GM18507 (cell line): ENCODE results near the gene ADAMTS3.

ENCODE experiments used
- DNase-seq: peaks from one replicate; pipeline ENCODE4 v3.0.0; 2011; ENCODE audit warnings: low read depth; ENCODE audit not compliant: insufficient read length; ENCODE audit errors: extremely low spot score
- FAIRE-seq: peaks from 2 replicates; lab custom pipeline; 2011; peaks lifted over from hg19 to GRCh38; lab: Jason Lieb, UNC

ADAMTS3 gene

GRCh38 chr4:72489267-72489666, 79.8 kb downstream of the ADAMTS3 start:
- DNase-seq: no peak
- no peak for FAIRE-seq

GRCh38 chr4:72486991-72487390, 82.0 kb downstream of the ADAMTS3 start:
- no peak for DNase-seq
- no peak for FAIRE-seq

GRCh38 chr4:72484981-72485380, 84.0 kb downstream of the ADAMTS3 start:
- FAIRE-seq (no peak), DNase-seq (no peak)

- DNase-seq (no peak), FAIRE-seq (no peak)
Measured at GRCh38 chr4:72473434-72473900, 95.6 kb downstream of the ADAMTS3 start.

- no peak for FAIRE-seq
Measured at GRCh38 chr4:72471816-72472215, 97.2 kb downstream of the ADAMTS3 start.

GRCh38 chr4:72468904-72469502, 100.0 kb downstream of the ADAMTS3 start:
- no peak for FAIRE-seq
- no peak for DNase-seq

More at GRCh38 chr4:72471816-72472215, 97.2 kb downstream of the ADAMTS3 start:
- DNase-seq: no peak

GRCh38 chr4:72467633-72468032, 101.4 kb downstream of the ADAMTS3 start:
- FAIRE-seq (no peak), DNase-seq (no peak)

GRCh38 chr4:72463724-72464123, 105.3 kb downstream of the ADAMTS3 start:
- DNase-seq (no peak), FAIRE-seq (no peak)

GRCh38 chr4:72457158-72457557, 111.9 kb downstream of the ADAMTS3 start:
- FAIRE-seq (no peak), DNase-seq (no peak)

- FAIRE-seq (no peak), DNase-seq (no peak)
Measured at GRCh38 chr4:72451349-72451748, 117.7 kb downstream of the ADAMTS3 start.

- DNase-seq: no peak
- no peak for FAIRE-seq
Measured at GRCh38 chr4:72449705-72450104, 119.3 kb downstream of the ADAMTS3 start.

GRCh38 chr4:72448231-72448630, 120.8 kb downstream of the ADAMTS3 start:
- FAIRE-seq (no peak), DNase-seq (no peak)

GRCh38 chr4:72446353-72447055, 122.5 kb downstream of the ADAMTS3 start:
- no peak for FAIRE-seq

GRCh38 chr4:72444092-72444491, 124.9 kb downstream of the ADAMTS3 start:
- no peak for FAIRE-seq
- no peak for DNase-seq

More at GRCh38 chr4:72446353-72447055, 122.5 kb downstream of the ADAMTS3 start:
- DNase-seq: no peak

- FAIRE-seq (no peak), DNase-seq (no peak)
Measured at GRCh38 chr4:72442715-72443114, 126.3 kb downstream of the ADAMTS3 start.

- no peak for DNase-seq
Measured at GRCh38 chr4:72442147-72442546, 126.9 kb downstream of the ADAMTS3 start.

GRCh38 chr4:72440386-72440785, 128.6 kb downstream of the ADAMTS3 start:
- DNase-seq (no peak), FAIRE-seq (no peak)

More at GRCh38 chr4:72442147-72442546, 126.9 kb downstream of the ADAMTS3 start:
- no peak for FAIRE-seq

- FAIRE-seq (no peak), DNase-seq (no peak)
Measured at GRCh38 chr4:72432975-72433374, 136.0 kb downstream of the ADAMTS3 start.

GRCh38 chr4:72432282-72432681, 136.7 kb downstream of the ADAMTS3 start:
- FAIRE-seq: no peak
- no peak for DNase-seq

GRCh38 chr4:72430988-72431387, 138.0 kb downstream of the ADAMTS3 start:
- no peak for FAIRE-seq
- DNase-seq: no peak

- no peak for DNase-seq
- FAIRE-seq: no peak
Measured at GRCh38 chr4:72430050-72430449, 139.0 kb downstream of the ADAMTS3 start.
